Loucy (cell line): ENCODE measurements around the gene IGSF21.

ENCODE experiments used
- EZH2phosphoT487 ChIP-seq: fragments of 200-600 bp; IDR thresholded peaks from 2 replicates; pipeline ENCODE4 v1.6.1; 2018; ENCODE audit warnings: antibody characterized with exemption, mild to moderate bottlenecking, moderate library complexity, borderline replicate concordance
- TF ChIP-seq, protein P1 (sequence below): fragments of 200-600 bp; sonication (generic); conservative IDR thresholded peaks from 2 replicates; pipeline ENCODE4 v1.5.1; 2014; ENCODE audit warnings: mild to moderate bottlenecking, antibody characterized with exemption, low read length

DNA sequence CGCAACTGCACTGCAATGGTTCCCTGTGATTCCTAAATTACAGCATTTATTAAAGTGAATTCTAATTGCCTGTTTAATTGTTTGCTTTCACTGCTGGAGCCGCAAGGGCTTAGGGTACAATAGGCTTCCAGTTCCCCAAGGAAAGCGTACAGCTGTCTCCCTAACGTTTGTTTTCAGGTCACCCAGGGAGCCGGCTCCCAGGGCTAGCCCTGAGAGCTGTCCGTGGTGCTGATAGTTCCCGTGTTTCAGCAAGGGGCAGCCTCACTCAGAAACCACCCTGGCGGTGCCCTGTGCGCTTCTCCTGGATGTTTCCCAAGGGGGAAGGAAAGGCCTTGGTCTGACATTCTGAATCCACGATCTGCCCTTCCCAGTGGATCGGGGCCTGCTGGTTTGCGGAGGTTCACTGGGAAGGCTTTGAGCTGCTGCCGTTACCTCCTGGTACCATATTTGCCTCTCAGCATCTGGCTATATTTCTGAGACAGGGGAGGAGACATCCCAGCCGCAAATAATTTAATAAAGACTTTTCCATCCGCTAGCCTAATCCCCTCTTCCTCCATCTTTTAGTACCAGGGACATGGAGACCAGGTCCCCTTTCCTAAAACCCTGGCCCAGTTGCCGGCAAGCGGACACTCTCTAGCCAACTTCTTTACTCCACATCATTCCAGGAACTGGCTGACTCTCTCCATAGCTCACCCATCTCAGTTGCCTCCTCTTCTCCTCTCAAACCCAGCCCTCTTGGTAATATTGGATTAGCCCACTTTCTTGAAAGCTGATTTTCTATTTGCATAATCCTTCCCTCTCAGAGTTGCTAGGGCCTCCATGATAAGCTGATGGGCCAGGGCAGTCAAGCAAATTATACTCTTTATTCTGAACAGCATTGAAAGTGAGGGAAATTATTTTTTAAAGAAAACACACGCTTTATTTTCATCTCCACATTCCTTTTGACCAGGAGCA, 149.0 kb downstream of the IGSF21 start:
- TF ChIP-seq, protein P1, sequence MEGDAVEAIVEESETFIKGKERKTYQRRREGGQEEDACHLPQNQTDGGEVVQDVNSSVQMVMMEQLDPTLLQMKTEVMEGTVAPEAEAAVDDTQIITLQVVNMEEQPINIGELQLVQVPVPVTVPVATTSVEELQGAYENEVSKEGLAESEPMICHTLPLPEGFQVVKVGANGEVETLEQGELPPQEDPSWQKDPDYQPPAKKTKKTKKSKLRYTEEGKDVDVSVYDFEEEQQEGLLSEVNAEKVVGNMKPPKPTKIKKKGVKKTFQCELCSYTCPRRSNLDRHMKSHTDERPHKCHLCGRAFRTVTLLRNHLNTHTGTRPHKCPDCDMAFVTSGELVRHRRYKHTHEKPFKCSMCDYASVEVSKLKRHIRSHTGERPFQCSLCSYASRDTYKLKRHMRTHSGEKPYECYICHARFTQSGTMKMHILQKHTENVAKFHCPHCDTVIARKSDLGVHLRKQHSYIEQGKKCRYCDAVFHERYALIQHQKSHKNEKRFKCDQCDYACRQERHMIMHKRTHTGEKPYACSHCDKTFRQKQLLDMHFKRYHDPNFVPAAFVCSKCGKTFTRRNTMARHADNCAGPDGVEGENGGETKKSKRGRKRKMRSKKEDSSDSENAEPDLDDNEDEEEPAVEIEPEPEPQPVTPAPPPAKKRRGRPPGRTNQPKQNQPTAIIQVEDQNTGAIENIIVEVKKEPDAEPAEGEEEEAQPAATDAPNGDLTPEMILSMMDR: no peak
- TF ChIP-seq EZH2phosphoT487: no peak
